Measurements from ENCODE around the gene HOXA10.

HOXA10 gene

GRCh38 chr7:27189997-27190748 is 16.1 kb upstream of the HOXA10 start:
- no peak for DNase-seq

DNA sequence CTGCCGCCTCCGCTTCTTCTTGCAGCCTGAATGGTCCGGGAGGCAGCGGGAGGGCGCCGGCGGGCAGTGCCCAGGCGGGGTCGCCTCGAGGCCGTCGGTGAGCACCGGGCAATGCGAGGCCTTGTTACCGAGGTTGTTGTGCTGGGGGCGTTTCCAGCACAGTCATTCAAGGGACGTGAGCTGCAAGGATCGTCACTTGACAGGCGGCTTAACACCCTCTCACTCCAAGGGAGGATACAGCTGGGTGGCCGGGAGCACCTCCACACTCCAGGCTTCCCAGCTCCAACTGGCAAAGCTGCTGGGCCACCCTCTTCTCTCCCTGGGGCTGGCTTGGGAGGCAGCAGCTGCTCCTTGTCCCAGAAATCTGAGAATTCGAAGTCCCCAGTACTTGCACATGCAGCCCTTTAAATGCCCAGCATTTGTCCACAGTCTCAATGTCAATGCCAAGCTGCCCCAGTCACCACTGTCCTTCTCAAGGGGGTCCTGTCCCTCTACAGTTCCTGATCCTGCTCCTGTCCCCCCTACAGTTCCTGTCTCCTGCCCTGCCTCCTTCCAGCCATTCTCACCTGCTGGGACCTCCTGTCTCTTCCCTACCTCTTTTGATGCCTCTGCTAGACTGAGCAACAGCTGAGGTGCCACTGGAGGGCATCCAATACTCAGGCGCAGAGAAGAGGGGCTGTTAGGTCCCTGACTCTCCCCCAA is 15.3 kb upstream of the HOXA10 start:
- DNase-seq: no peak

DNA sequence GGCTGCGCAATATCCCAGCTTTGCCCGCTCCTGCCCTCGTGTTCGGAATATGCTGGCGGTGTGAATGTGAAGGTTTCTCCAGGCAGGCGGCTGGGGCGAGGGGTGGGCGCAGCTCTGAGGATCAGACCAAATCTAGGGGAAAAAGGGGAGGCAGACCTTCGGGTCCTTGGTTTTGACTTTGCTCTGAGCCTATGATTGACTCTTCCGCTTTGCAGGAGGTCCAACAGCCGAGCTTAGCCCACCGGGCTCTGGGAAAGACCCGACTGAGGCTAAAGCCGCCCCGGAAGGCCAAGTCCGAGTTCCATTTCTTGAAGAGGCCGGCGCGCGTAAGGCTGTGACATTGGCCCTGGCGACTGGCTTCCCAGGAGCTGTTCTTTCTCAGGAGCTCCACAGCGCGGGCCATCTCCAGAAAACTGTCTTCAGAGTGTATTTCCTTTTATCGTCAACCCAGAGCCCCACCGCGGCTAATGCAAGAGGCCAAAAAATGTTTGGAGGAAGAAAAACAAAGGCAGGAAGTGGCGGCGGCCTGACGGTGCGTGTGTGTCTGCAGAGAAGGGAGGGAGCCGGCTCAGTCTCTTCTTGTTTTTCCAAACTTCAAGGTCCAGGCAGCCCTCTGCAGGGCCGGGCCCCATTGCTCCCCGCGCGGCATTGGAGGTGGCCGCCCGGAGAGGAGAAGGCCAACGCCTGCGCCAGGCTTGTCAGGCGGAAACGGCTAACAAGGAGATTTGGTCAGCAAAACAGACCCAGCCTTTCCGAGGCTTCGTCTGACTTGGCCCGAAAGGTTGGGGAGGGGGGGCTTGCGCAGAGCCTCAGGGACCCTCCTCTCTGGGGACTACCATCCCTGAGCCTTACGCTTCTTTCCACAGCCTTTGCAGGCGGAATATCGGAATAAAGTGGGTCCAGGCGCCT is 14.5 kb upstream of the HOXA10 start:
- DNase-seq: no peak

DNA sequence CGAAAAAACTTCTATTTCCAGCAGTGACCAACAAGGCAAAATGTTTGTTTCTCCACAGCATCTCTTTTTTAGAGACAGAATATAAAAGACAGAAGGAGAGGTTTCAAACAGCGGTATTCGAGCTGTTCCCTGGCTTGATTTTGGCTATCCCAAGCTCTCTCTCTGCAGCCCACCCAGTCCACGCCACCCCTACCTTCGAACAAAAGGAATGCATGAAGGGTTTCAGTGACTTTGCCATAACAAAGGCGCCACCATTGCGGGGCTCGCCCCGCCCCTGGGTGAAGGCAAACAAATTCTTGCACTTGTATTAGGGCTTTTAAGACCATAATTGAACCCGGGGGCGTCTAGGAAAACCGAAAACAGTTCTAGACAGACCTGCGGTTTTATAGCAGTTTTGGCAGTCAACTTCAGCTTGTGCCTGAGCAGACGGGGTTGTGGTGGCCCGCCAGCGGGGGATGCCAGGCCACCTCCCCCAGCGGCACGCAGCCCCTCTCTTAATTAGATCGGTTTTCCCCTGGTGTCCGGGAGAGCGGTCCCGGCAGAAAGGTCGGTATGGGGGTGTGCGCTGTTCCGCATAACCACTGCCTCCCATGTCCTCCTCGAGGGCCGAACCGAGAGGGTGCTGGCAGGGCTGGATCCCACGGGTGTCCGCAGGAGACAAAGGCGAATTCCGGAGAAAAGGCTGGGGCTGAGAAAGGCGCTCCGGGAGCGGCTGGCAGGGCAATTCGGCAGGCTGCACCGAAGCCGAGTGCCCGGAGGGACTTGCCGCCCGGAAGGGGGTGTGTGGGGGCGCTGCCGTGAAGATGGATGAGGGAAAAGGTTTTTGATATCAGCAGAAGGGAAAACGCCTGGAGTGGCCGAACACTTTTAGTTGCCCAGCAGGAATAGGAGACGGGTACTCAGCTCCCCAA is 13.6 kb upstream of the HOXA10 start:
- DNase-seq: no peak

- DNase-seq: no peak
Observed at GRCh38 chr7:27186668-27187474, 12.8 kb upstream of the HOXA10 start.

DNA sequence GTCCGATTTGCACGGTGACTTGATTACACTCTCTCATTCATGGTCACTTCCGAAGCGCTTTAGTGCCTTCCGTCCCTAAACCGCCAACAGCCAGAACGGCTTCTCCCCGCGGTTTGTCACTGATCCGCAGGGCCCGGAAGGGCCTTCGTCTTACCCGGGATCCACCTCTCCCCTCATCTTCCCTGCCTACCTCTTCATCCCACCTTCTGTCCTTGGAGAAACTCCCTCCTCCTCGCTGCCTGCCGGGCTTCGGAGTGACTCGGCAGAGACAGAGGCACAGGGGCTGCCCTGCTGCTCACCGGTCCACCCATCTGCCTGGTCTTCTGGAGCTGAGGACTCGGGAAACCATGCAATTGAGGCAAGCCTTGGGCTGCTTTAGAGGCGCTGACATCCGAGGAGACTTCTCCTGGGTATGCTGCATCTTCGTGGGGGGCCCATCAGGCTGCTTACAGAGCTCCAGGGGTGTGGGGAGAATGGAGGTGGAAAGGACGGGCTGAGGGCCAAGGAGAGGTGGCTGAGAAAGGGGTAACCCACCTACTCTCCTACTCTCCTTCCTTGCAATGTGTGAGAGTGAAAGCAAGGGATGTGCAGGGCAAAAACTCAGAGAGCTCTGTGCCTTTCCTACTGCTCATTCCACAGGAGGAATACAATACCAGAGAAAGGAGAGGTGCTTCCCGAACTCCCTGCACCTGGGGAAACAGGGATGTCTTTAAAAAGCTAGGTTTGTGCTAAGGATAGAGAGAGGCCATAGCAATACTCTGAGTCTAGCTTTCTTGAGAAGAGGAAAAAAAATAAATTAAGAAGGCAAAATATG is 11.9 kb upstream of the HOXA10 start:
- no peak for DNase-seq

DNA sequence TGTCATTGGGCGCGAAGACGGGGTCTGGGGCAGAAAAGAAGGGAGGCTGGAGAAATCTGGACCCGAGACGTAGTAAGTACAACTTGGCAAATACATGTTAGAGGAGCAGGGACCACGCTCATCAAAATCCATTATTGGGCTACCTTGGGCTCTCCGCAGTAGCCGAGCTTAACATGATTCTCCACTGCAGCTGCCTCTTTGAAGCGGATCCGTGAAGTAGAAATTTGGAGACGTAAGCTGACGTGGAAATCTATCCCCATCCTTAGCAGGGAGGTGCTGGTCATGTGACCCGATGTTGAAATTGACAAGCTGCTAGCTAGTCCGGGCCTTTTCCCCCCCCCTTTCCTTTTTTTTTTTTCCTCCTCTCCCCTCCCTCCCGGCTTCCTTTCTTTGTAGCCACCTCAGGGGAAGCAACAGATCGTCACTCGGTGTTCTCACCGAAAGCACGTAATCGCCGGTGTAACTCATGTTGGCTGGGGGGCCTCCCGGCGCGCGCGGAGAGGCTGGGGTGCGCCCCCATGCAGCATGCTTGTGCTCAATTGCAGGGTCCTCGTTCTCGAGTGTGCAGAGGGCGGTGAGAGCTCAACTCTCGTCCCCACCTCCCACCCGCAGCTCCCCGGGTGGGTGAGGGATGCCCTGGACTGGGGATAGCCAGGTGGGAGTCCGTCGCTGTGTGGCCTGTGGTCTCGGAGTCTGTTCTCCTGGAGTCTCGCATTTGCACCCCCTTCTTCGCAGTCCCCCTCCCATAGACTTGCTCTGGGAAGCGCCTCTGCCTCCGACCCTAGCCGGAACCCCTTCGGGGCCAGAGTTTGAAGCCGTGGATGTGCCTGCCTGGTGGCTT is 11.1 kb upstream of the HOXA10 start, which contains the start of gene HOXA11:
Gene HOXA11 (minus strand): TSS at position 220 of the 841 bp plus-strand sequence. CDS start 88 bp downstream, at position 132.
- no peak for DNase-seq

- DNase-seq: no peak
Observed at GRCh38 chr7:27184337-27185012, 10.4 kb upstream of the HOXA10 start.

DNA sequence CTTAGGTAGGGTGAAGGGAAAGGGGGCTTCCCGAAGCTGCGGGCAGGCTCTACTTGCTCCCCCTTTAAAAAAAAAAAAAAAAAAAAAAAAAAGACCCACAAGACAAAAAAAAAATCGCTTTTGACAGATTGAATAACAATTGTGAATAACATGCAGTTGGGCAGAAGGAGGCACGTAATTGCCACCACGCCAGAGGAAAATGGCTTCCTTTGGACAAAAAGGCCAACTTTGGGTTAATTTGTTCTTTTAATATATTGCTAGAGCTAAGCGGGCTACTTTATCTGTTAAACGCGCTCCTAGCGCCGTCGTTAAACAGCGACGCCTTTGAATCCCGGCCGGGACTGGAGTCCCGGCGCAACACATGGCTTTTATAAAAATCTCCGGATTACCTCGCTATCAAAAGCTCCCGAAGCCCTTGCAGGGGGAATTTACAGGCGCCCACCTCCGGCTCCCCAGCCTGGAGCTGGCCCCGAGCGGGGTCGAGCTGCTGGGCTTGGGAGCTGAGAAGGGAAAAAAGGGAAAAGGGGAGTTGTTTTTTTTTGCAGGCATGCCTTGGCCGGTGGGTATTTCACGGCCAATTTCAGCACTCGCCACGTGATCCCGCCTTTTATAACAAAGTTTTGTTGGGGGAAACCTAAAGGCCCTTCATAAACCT is 9.7 kb upstream of the HOXA10 start:
- DNase-seq: no peak

DNA sequence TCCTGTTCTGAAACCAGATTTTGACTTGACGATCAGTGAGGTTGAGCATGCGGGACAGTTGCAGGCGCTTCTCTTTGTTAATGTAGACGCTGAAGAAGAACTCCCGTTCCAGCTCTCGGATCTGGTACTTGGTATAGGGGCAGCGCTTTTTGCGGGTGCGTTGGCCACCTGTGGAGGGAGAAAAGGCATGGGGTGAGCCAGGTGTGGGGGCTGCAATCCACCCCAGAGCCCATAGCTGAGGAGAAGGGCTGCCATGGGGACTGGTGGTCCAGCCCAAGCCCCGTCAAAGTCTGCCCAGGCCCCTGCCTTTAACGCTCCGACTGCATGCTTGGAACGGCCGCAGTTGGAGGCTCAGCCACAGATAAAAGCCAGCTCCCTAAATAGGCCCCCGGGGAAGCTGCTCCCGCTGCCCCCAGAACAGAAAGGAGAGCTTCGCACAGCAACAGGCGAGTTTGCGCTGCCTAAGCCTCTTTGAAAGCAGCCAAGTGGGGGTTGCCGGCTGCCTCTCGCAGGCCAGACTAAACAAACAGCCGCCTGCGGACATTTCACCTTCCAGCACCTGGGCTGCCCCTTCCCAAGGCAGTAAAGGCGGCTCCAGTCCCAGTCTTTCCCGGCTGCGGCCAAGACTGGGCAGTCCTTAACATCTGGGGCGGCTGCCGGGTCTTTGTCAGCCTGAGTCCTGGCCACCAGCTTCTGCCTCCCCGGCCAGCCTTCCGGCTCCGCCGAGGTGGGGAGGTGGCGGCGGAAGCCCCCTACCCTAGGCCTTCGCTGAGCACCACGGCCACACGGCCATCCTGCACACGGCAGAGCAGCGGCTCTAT is 9.0 kb upstream of the HOXA10 start:
- no peak for DNase-seq

DNA sequence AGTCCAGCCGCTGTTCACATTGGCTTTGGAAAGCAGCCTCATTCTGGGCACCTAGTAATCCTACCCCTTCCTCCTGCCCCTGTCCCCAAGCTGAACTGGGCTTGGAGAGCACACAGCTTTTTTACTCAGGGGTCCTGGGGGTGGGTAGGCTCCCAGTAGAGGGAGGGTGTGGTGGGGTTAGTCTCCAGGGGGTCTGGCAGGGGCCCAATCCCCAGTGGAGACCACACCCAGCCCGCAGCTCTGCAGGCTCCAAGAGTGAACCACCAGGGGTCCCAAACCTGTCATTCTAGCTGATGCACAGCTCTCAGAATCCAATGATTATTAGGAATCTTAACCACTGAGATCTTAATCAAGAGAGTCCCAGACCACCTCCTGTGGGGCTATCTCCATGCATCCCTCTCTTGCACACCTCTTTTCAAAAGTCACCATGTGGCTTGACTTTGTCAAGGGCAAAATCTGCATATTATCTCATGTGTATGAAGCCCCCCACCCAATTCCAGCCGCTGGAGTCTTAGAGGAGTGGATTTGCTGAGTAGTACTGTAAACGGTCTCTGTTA is 8.2 kb upstream of the HOXA10 start:
- no peak for DNase-seq

GRCh38 chr7:27181795-27182275 is 7.7 kb upstream of the HOXA10 start:
- no peak for DNase-seq

GRCh38 chr7:27180431-27181420 is 6.6 kb upstream of the HOXA10 start:
- DNase-seq: no peak

- DNase-seq: peak; percentile 41 to 46
Observed at GRCh38 chr7:27179503-27180430, 5.6 kb upstream of the HOXA10 start.

All from activated CD4-positive, alpha-beta T cell treated with anti-CD3 and anti-CD28 coated beads, Interleukin-2, amount 50 U/mL, for 4 hours (primary cell).